GM19238 (cell line): ENCODE data around the gene YES1.
"Not testable (repeated sequence)": the region's sequence is repeated elsewhere in the genome, so short reads cannot be mapped to it uniquely, and the experiment has no call there.

ENCODE experiments used
- DNase-seq: peaks from one replicate; pipeline ENCODE4 v3.0.0; 2011; ENCODE audit warnings: low spot score; ENCODE audit not compliant: insufficient read length

The YES1 gene

GRCh38 chr18:730692-731091, 81.3 kb downstream of the YES1 start:
- no peak for DNase-seq

- DNase-seq = not testable (repeated sequence)
Measured at GRCh38 chr18:730120-730519, 81.9 kb downstream of the YES1 start.

GRCh38 chr18:725646-726045, 86.4 kb downstream of the YES1 start:
- DNase-seq = no peak

- DNase-seq = no peak
Measured at GRCh38 chr18:723541-724080, 88.4 kb downstream of the YES1 start.

GRCh38 chr18:717003-717402, 95.0 kb downstream of the YES1 start:
- no peak for DNase-seq

GRCh38 chr18:715626-716025, 96.4 kb downstream of the YES1 start:
- no peak for DNase-seq

GRCh38 chr18:713135-713490, 98.9 kb downstream of the YES1 start:
- DNase-seq = no peak

- DNase-seq = peak; percentile 86
Measured at GRCh38 chr18:712401-713134, 99.5 kb downstream of the YES1 start, which contains the start of gene ENOSF1. Gene ENOSF1, minus strand, starts transcription at chr18:712630. Its CDS starts 43 bp downstream, at chr18:712587.

GRCh38 chr18:711657-712400, 100.2 kb downstream of the YES1 start:
- DNase-seq = peak; percentile 44

- DNase-seq = no peak
Measured at GRCh38 chr18:711310-711656, 100.8 kb downstream of the YES1 start.

- DNase-seq = no peak
Measured at GRCh38 chr18:710418-711300, 101.4 kb downstream of the YES1 start.

GRCh38 chr18:709771-710170, 102.3 kb downstream of the YES1 start:
- no peak for DNase-seq

GRCh38 chr18:708096-708495, 103.9 kb downstream of the YES1 start:
- DNase-seq = no peak

- DNase-seq = no peak
Measured at GRCh38 chr18:706405-706804, 105.6 kb downstream of the YES1 start.

GRCh38 chr18:703213-703967, 108.7 kb downstream of the YES1 start:
- DNase-seq = no peak

- DNase-seq = no peak
Measured at GRCh38 chr18:697800-698199, 114.2 kb downstream of the YES1 start.

- no peak for DNase-seq
Measured at GRCh38 chr18:697012-697411, 115.0 kb downstream of the YES1 start.

- no peak for DNase-seq
Measured at GRCh38 chr18:693466-694187, 118.4 kb downstream of the YES1 start.

- no peak for DNase-seq
Measured at GRCh38 chr18:692824-693223, 119.2 kb downstream of the YES1 start.

- no peak for DNase-seq
Measured at GRCh38 chr18:688323-688722, 123.7 kb downstream of the YES1 start.
